ENCODE results near the gene TGM2.
"Not testable (repeated sequence)": the region's sequence is repeated elsewhere in the genome, so short reads cannot be mapped to it uniquely, and the experiment has no call there.

TGM2 gene

GRCh38 chr20:38109591-38110524 is 55.2 kb downstream of the TGM2 start:
- H3K36me3 ChIP-seq (replicated peaks; ENCODE audit: low read depth, low read length): no peaks in the 10 kb centered on the region
- H3K9ac ChIP-seq (ENCODE audit: low read length): no peak overlapping the region
- no peaks in the 10 kb centered on the region for H3K9me3 ChIP-seq (ENCODE audit: insufficient read depth, low read length)
- peaks cover 35% of the 10 kb centered on the region for H3K4me1 ChIP-seq (ENCODE audit: low read length)
- H3K4me3 ChIP-seq (ENCODE audit: low read length): no peak overlapping the region
- no peak overlapping the region for H2AFZ ChIP-seq (ENCODE audit: low read depth, low read length)
- H3K79me2 ChIP-seq (ENCODE audit: low read length): no peaks in the 10 kb centered on the region
- no peaks in the 10 kb centered on the region for H3K27me3 ChIP-seq (ENCODE audit: low read depth, low read length)
- no peak overlapping the region for H3K4me2 ChIP-seq (ENCODE audit: low read length)
- no peak for TF ChIP-seq CTCF (IDR thresholded peaks at IDR 0.05; ENCODE audit: low read depth, low read length)
- no peak for TF ChIP-seq EZH2phosphoT487 (IDR thresholded peaks at IDR 0.05; ENCODE audit: low read depth)
- no peak overlapping the region for H3K27ac ChIP-seq (ENCODE audit: low read length)
- no peaks in the 10 kb centered on the region for H4K20me1 ChIP-seq (ENCODE audit: insufficient read depth, low read length)

GRCh38 chr20:38108986-38109541 is 56.0 kb downstream of the TGM2 start:
- no peaks in the 10 kb centered on the region for H3K9me3 ChIP-seq (ENCODE audit: insufficient read depth, low read length)
- no peak overlapping the region for H3K9ac ChIP-seq (ENCODE audit: low read length)
- H3K79me2 ChIP-seq (ENCODE audit: low read length): no peaks in the 10 kb centered on the region
- H3K4me1 ChIP-seq (ENCODE audit: low read length): peaks cover 29% of the 10 kb centered on the region
- H3K36me3 ChIP-seq (replicated peaks; ENCODE audit: low read depth, low read length): no peaks in the 10 kb centered on the region
- TF ChIP-seq EZH2phosphoT487 (IDR thresholded peaks at IDR 0.05; ENCODE audit: low read depth): no peak
- TF ChIP-seq CTCF (IDR thresholded peaks at IDR 0.05; ENCODE audit: low read depth, low read length): no peak
- no peak overlapping the region for H3K4me2 ChIP-seq (ENCODE audit: low read length)
- H3K27ac ChIP-seq (ENCODE audit: low read length): no peak overlapping the region
- H4K20me1 ChIP-seq (ENCODE audit: insufficient read depth, low read length): no peaks in the 10 kb centered on the region
- H3K4me3 ChIP-seq (ENCODE audit: low read length): no peak overlapping the region
- no peaks in the 10 kb centered on the region for H3K27me3 ChIP-seq (ENCODE audit: low read depth, low read length)
- H2AFZ ChIP-seq (ENCODE audit: low read depth, low read length): no peak overlapping the region

GRCh38 chr20:38108438-38108985 is 56.6 kb downstream of the TGM2 start:
- Histone ChIP-seq H3K4me1 (ENCODE audit: low read length) (peaks cover 24% of the 10 kb centered on the region), H3K4me2 (ENCODE audit: low read length) (no peak overlapping the region), H3K27me3 (ENCODE audit: low read depth, low read length) (no peaks in the 10 kb centered on the region), H3K27ac (ENCODE audit: low read length) (no peak overlapping the region), H3K36me3 (replicated peaks; ENCODE audit: low read depth, low read length) (no peaks in the 10 kb centered on the region), H3K79me2 (ENCODE audit: low read length) (no peaks in the 10 kb centered on the region), H2AFZ (ENCODE audit: low read depth, low read length) (no peak overlapping the region), H4K20me1 (ENCODE audit: insufficient read depth, low read length) (no peaks in the 10 kb centered on the region), H3K9me3 (ENCODE audit: insufficient read depth, low read length) (no peaks in the 10 kb centered on the region), H3K9ac (ENCODE audit: low read length) (no peak overlapping the region), H3K4me3 (ENCODE audit: low read length) (no peak overlapping the region)
- no peak for TF ChIP-seq EZH2phosphoT487 (IDR thresholded peaks at IDR 0.05; ENCODE audit: low read depth)
- no peak for TF ChIP-seq CTCF (IDR thresholded peaks at IDR 0.05; ENCODE audit: low read depth, low read length)

- H3K27me3 ChIP-seq (ENCODE audit: low read depth, low read length); H4K20me1 ChIP-seq (ENCODE audit: insufficient read depth, low read length); H3K4me3 ChIP-seq (ENCODE audit: low read length); H3K36me3 ChIP-seq (replicated peaks; ENCODE audit: low read depth, low read length); H3K4me2 ChIP-seq (ENCODE audit: low read length); H3K9ac ChIP-seq (ENCODE audit: low read length); H3K27ac ChIP-seq (ENCODE audit: low read length); H3K79me2 ChIP-seq (ENCODE audit: low read length); H3K9me3 ChIP-seq (ENCODE audit: insufficient read depth, low read length); H2AFZ ChIP-seq (ENCODE audit: low read depth, low read length): not testable (repeated sequence)
- H3K4me1 ChIP-seq (ENCODE audit: low read length): peaks cover 18% of the 10 kb centered on the region
Observed at GRCh38 chr20:38107916-38108315, 57.2 kb downstream of the TGM2 start.

- not testable (repeated sequence) for H3K27ac ChIP-seq (ENCODE audit: low read length); H3K9ac ChIP-seq (ENCODE audit: low read length)
- H3K4me1 ChIP-seq (ENCODE audit: low read length): peaks cover 12% of the 10 kb centered on the region
Observed at GRCh38 chr20:38107386-38107785, 57.7 kb downstream of the TGM2 start.

More at GRCh38 chr20:38107386-38107785, 57.7 kb downstream of the TGM2 start:
- H3K9me3 ChIP-seq (ENCODE audit: insufficient read depth, low read length); H3K4me3 ChIP-seq (ENCODE audit: low read length); H3K79me2 ChIP-seq (ENCODE audit: low read length); H3K36me3 ChIP-seq (replicated peaks; ENCODE audit: low read depth, low read length); H3K27me3 ChIP-seq (ENCODE audit: low read depth, low read length); H4K20me1 ChIP-seq (ENCODE audit: insufficient read depth, low read length); H2AFZ ChIP-seq (ENCODE audit: low read depth, low read length); H3K4me2 ChIP-seq (ENCODE audit: low read length): not testable (repeated sequence)
